ENCODE data around the gene KCNMA1.

Gene KCNMA1

GRCh38 chr10:77049146-77049545 is 588.5 kb downstream of the KCNMA1 start:
- no peak for DNase-seq

- no peak for DNase-seq
Measured at GRCh38 chr10:77045085-77045484, 592.5 kb downstream of the KCNMA1 start.

- DNase-seq = no peak
Measured at GRCh38 chr10:77043420-77043763, 594.2 kb downstream of the KCNMA1 start.

- no peak for DNase-seq
Measured at GRCh38 chr10:77042706-77043419, 594.7 kb downstream of the KCNMA1 start.

GRCh38 chr10:77041636-77042258 is 595.9 kb downstream of the KCNMA1 start:
- DNase-seq = no peak

GRCh38 chr10:77038407-77038806 is 599.2 kb downstream of the KCNMA1 start:
- no peak for DNase-seq

- no peak for DNase-seq
Measured at GRCh38 chr10:77037735-77038403, 599.7 kb downstream of the KCNMA1 start.

- no peak for DNase-seq
Measured at GRCh38 chr10:77036993-77037734, 600.4 kb downstream of the KCNMA1 start.

- DNase-seq = no peak
Measured at GRCh38 chr10:77036276-77036675, 601.3 kb downstream of the KCNMA1 start.

GRCh38 chr10:77034795-77035194 is 602.8 kb downstream of the KCNMA1 start:
- no peak for DNase-seq

GRCh38 chr10:77034240-77034639 is 603.4 kb downstream of the KCNMA1 start:
- DNase-seq = no peak

GRCh38 chr10:77032188-77032570 is 605.4 kb downstream of the KCNMA1 start:
- DNase-seq = no peak

GRCh38 chr10:77031531-77032187 is 605.9 kb downstream of the KCNMA1 start:
- DNase-seq = no peak

- DNase-seq = no peak
Measured at GRCh38 chr10:77030974-77031373, 606.6 kb downstream of the KCNMA1 start.

- DNase-seq = no peak
Measured at GRCh38 chr10:77029777-77030717, 607.6 kb downstream of the KCNMA1 start.

GRCh38 chr10:77028042-77028441 is 609.6 kb downstream of the KCNMA1 start:
- no peak for DNase-seq

- DNase-seq = no peak
Measured at GRCh38 chr10:77027576-77027975, 610.0 kb downstream of the KCNMA1 start.

- no peak for DNase-seq
Measured at GRCh38 chr10:77027141-77027540, 610.5 kb downstream of the KCNMA1 start.

GRCh38 chr10:77026148-77026547 is 611.5 kb downstream of the KCNMA1 start:
- no peak for DNase-seq

- no peak for DNase-seq
Measured at GRCh38 chr10:77024461-77024860, 613.1 kb downstream of the KCNMA1 start.

- no peak for DNase-seq
Measured at GRCh38 chr10:77023396-77023795, 614.2 kb downstream of the KCNMA1 start.

GRCh38 chr10:77022671-77023070 is 614.9 kb downstream of the KCNMA1 start:
- DNase-seq = no peak

All from CD4-positive, alpha-beta T cell treated with Interleukin-4 for 4 hours (primary cell).